Astrocyte (in vitro differentiated cells and primary cell): ENCODE measurements around the gene VOPP1. TPM values are rescaled to one million over a fixed set of nuclear protein-coding genes. Genes with fewer than 3 reads are reported as not detected.
A peak's percentile ranks its signal among the peaks of the same experiment; 100 is the strongest.

Experiments used
- DNase-seq: peaks from one replicate; pipeline ENCODE4 v3.0.0-alpha.2; 2010; ENCODE audit warnings: low read depth
- FAIRE-seq: peaks from 2 replicates; lab custom pipeline; 2011; peaks lifted over from hg19 to GRCh38; lab: Jason Lieb, UNC
- H2AFZ ChIP-seq: 2 replicates; pipeline ENCODE4 v1.6.0; 2012; ENCODE audit warnings: low read depth, low read length, inconsistent platforms
- H3K27ac ChIP-seq: 2 replicates; pipeline ENCODE4 v1.5.1; 2011; ENCODE audit warnings: low read depth, low read length, inconsistent platforms
- H3K27me3 ChIP-seq: 2 replicates; pipeline ENCODE4 v1.6.0; 2011; ENCODE audit warnings: low read length, inconsistent platforms; ENCODE audit not compliant: insufficient read depth
- H3K36me3 ChIP-seq: 2 replicates; pipeline ENCODE4 v1.5.1; 2011; ENCODE audit warnings: low read length, inconsistent platforms; ENCODE audit not compliant: insufficient read depth
- H3K4me1 ChIP-seq: 2 replicates; pipeline ENCODE4 v1.5.1; 2011; ENCODE audit warnings: low read length, inconsistent platforms; ENCODE audit not compliant: insufficient read depth
- H3K4me2 ChIP-seq: 2 replicates; pipeline ENCODE4 v1.6.0; 2012; ENCODE audit warnings: low read length, inconsistent platforms
- H3K4me3 ChIP-seq: 2 replicates; pipeline ENCODE4 v1.5.1; 2011; ENCODE audit warnings: low read depth, mild to moderate bottlenecking, low read length, inconsistent platforms; ENCODE audit not compliant: insufficient read depth
- H3K79me2 ChIP-seq: 2 replicates; pipeline ENCODE4 v1.6.0; 2012; ENCODE audit warnings: mild to moderate bottlenecking, low read length, inconsistent platforms; ENCODE audit not compliant: insufficient read depth
- H3K9ac ChIP-seq: 2 replicates; pipeline ENCODE4 v1.6.0; 2012; ENCODE audit warnings: mild to moderate bottlenecking, low read length, inconsistent platforms
- H3K9me3 ChIP-seq: 2 replicates; pipeline ENCODE4 v1.5.1; 2012; ENCODE audit warnings: low read depth, mild to moderate bottlenecking, low read length, inconsistent platforms; ENCODE audit not compliant: insufficient read depth
- H4K20me1 ChIP-seq: 2 replicates; pipeline ENCODE4 v1.6.0; 2012; ENCODE audit warnings: low read length, inconsistent platforms; ENCODE audit not compliant: insufficient read depth
- H3K27ac Mint-ChIP-seq: one replicate; pipeline ENCODE4 v1.8.0; 2021; ENCODE audit warnings: mild to moderate bottlenecking, mixed read lengths; ENCODE audit not compliant: unreplicated experiment
- H3K27me3 Mint-ChIP-seq: one replicate; pipeline ENCODE4 v1.8.0; 2021; ENCODE audit warnings: low read depth, mixed read lengths; ENCODE audit not compliant: unreplicated experiment
- H3K36me3 Mint-ChIP-seq: one replicate; pipeline ENCODE4 v1.8.0; 2021; ENCODE audit warnings: low read depth, mixed read lengths; ENCODE audit not compliant: unreplicated experiment
- H3K4me1 Mint-ChIP-seq: one replicate; pipeline ENCODE4 v1.8.0; 2021; ENCODE audit warnings: low read depth, mixed read lengths; ENCODE audit not compliant: unreplicated experiment
- H3K4me3 Mint-ChIP-seq: one replicate; pipeline ENCODE4 v1.8.0; 2021; ENCODE audit warnings: mild to moderate bottlenecking, moderate library complexity, mixed read lengths; ENCODE audit not compliant: unreplicated experiment
- H3K9me3 Mint-ChIP-seq: one replicate; pipeline ENCODE4 v1.8.0; 2021; ENCODE audit warnings: mild to moderate bottlenecking, mixed read lengths; ENCODE audit not compliant: unreplicated experiment
- CTCF ChIP-seq: IDR thresholded peaks from 2 replicates; pipeline ENCODE4 v1.5.1; 2011; ENCODE audit warnings: low read depth, mild to moderate bottlenecking, inconsistent platforms, low read length, moderate library complexity; ENCODE audit not compliant: insufficient read depth
- EZH2 ChIP-seq: IDR thresholded peaks from 2 replicates; pipeline ENCODE4 v1.6.1; 2012; ENCODE audit warnings: mild to moderate bottlenecking, low read length, inconsistent platforms; ENCODE audit not compliant: insufficient read depth
- total RNA-seq: library from RNA; stranded (reverse); gene quantifications from 2 replicates; pipeline ENCODE4 v1.2.1, GENCODE V29; 2021

Gene VOPP1
- total RNA-seq, 1 donor from 2014 or later: 133 TPM

GRCh38 chr7:55504967-55505658, 67.2 kb downstream of the VOPP1 start:
- Histone ChIP-seq H3K79me2 (peaks cover 75% of the 10 kb centered on the region), H3K4me3 (no peak overlapping the region), H3K27ac (no peak overlapping the region), H4K20me1 (peaks cover 78% of the 10 kb centered on the region), H3K4me2 (peak overlapping the region; percentile 29), H3K27me3 (no peaks in the 10 kb centered on the region), H2AFZ (no peak overlapping the region), H3K4me1 (peaks cover 18% of the 10 kb centered on the region), H3K9ac (no peak overlapping the region), H3K9me3 (no peaks in the 10 kb centered on the region), H3K36me3 (no peaks in the 10 kb centered on the region)
- FAIRE-seq (no peak), DNase-seq (no peak)
- peak overlapping the region; percentile 71 for H3K27ac Mint-ChIP-seq
- H3K36me3 Mint-ChIP-seq: peaks cover 9% of the 10 kb centered on the region
- TF ChIP-seq EZH2 (no peak), CTCF (no peak)
- H3K4me1 Mint-ChIP-seq: peaks cover 31% of the 10 kb centered on the region
- no peak overlapping the region for H3K4me3 Mint-ChIP-seq
- H3K27me3 Mint-ChIP-seq: no peaks in the 10 kb centered on the region
- no peaks in the 10 kb centered on the region for H3K9me3 Mint-ChIP-seq

GRCh38 chr7:55504093-55504859, 68.0 kb downstream of the VOPP1 start:
- no peaks in the 10 kb centered on the region for H3K27me3 Mint-ChIP-seq
- no peak overlapping the region for H3K27ac ChIP-seq
- peaks cover 84% of the 10 kb centered on the region for H3K79me2 ChIP-seq
- peaks cover 18% of the 10 kb centered on the region for H3K4me1 ChIP-seq
- peaks cover 26% of the 10 kb centered on the region for H3K4me1 Mint-ChIP-seq
- H3K27me3 ChIP-seq: no peaks in the 10 kb centered on the region
- H3K4me2 ChIP-seq: peak overlapping the region; percentile 29
- H4K20me1 ChIP-seq: peaks cover 80% of the 10 kb centered on the region
- peaks cover 10% of the 10 kb centered on the region for H3K36me3 Mint-ChIP-seq
- no peak overlapping the region for H2AFZ ChIP-seq
- no peak overlapping the region for H3K4me3 Mint-ChIP-seq
- peak; percentile 77 for FAIRE-seq
- H3K4me3 ChIP-seq: no peak overlapping the region
- DNase-seq: peak; percentile 25
- H3K9me3 Mint-ChIP-seq: no peaks in the 10 kb centered on the region
- H3K27ac Mint-ChIP-seq: peak overlapping the region; percentile 71
- no peaks in the 10 kb centered on the region for H3K36me3 ChIP-seq
- no peak for TF ChIP-seq CTCF
- no peak for TF ChIP-seq EZH2
- H3K9ac ChIP-seq: no peak overlapping the region
- no peaks in the 10 kb centered on the region for H3K9me3 ChIP-seq
